Muscle of leg (tissue), 11 donors: Measurements from ENCODE around the gene TTC28. TPM values are rescaled to one million over a fixed set of nuclear protein-coding genes. Genes with fewer than 3 reads are reported as not detected.

ENCODE experiments used
- DNase-seq: peaks from one replicate; pipeline ENCODE4 v3.0.0; 2013
- H3K27ac ChIP-seq: one replicate; pipeline ENCODE4 v1.5.1; 2013; ENCODE audit warnings: mild to moderate bottlenecking, low read length, control low read depth
- H3K27me3 ChIP-seq: one replicate; pipeline ENCODE4 v1.6.1; 2013; ENCODE audit warnings: low read length; ENCODE audit not compliant: control insufficient read depth, insufficient read depth
- H3K36me3 ChIP-seq: one replicate; pipeline ENCODE4 v1.6.1; 2013; ENCODE audit warnings: low read length; ENCODE audit not compliant: control insufficient read depth, insufficient read depth
- H3K4me1 ChIP-seq: one replicate; pipeline ENCODE4 v1.6.1; 2013; ENCODE audit warnings: low read length; ENCODE audit not compliant: control insufficient read depth, insufficient read depth
- H3K4me3 ChIP-seq: one replicate; pipeline ENCODE4 v1.5.1; 2013; ENCODE audit warnings: low read length, control low read depth
- H3K9me3 ChIP-seq: replicated peaks from 2 replicates; pipeline ENCODE4 v1.6.1; 2013; ENCODE audit warnings: low read depth, low read length; ENCODE audit not compliant: control insufficient read depth
- WGBS: methylation state at CpG from one replicate; pipeline ENCODE4 v1.1.5; 2013; ENCODE audit warnings: missing lambda C conversion rate; ENCODE audit not compliant: insufficient coverage; 5-methylcytosine and 5-hydroxymethylcytosine counted together
- polyA plus RNA-seq, 8 donors: library from polyadenylated mRNA; unstranded; fragments of 120-200 nt; gene quantifications; one replicate each; pipeline versions ENCODE4 v1.2.1 to v1.2.3, GENCODE V29; 2013; ENCODE audit warnings: inconsistent platforms in 1 of 8, low replicate concordance in 1 of 8; ENCODE audit not compliant: insufficient read length in 8 of 8, insufficient read depth in 1 of 8
- total RNA-seq: library from RNA; stranded (reverse); fragments of 120-200 nt; gene quantifications from one replicate; pipeline ENCODE4 v1.2.4, GENCODE V29; 2013

The TTC28 gene
- total and polyA plus RNA-seq, 9 donors: 17.9 to 31.8 (median 24.9) TPM

- H3K27ac ChIP-seq: no peak overlapping the region
Observed at GRCh38 chr22:28402539-28402938, 277.1 kb downstream of the TTC28 start.

GRCh38 chr22:28402060-28402459 is 277.6 kb downstream of the TTC28 start:
- no CpG with 5 or more reads among the region's 2 CpGs for WGBS
- H3K4me3 ChIP-seq: no peak overlapping the region
- DNase-seq: no peak
- no peak overlapping the region for H3K27ac ChIP-seq
- no peaks in the 10 kb centered on the region for H3K36me3 ChIP-seq
- no peaks in the 10 kb centered on the region for H3K27me3 ChIP-seq
- no peaks in the 10 kb centered on the region for H3K9me3 ChIP-seq
- peaks cover 2% of the 10 kb centered on the region for H3K4me1 ChIP-seq

More at GRCh38 chr22:28402539-28402938, 277.1 kb downstream of the TTC28 start:
- WGBS: no CpG with 5 or more reads among the region's 5 CpGs
- H3K4me1 ChIP-seq: peaks cover 2% of the 10 kb centered on the region
- H3K27me3 ChIP-seq: no peaks in the 10 kb centered on the region
- no peaks in the 10 kb centered on the region for H3K36me3 ChIP-seq
- H3K4me3 ChIP-seq: no peak overlapping the region
- no peaks in the 10 kb centered on the region for H3K9me3 ChIP-seq
- DNase-seq: no peak

GRCh38 chr22:28398981-28399380 is 280.7 kb downstream of the TTC28 start:
- peaks cover 5% of the 10 kb centered on the region for H3K4me1 ChIP-seq
- H3K4me3 ChIP-seq: no peak overlapping the region
- no peak for DNase-seq
- H3K9me3 ChIP-seq: no peaks in the 10 kb centered on the region
- H3K27me3 ChIP-seq: no peaks in the 10 kb centered on the region
- no peaks in the 10 kb centered on the region for H3K36me3 ChIP-seq
- H3K27ac ChIP-seq: no peak overlapping the region
- WGBS: no CpG with 5 or more reads among the region's 1 CpG

GRCh38 chr22:28398355-28398754 is 281.3 kb downstream of the TTC28 start:
- H3K36me3 ChIP-seq: no peaks in the 10 kb centered on the region
- DNase-seq: no peak
- H3K27me3 ChIP-seq: no peaks in the 10 kb centered on the region
- H3K4me3 ChIP-seq: no peak overlapping the region
- no peak overlapping the region for H3K27ac ChIP-seq
- peaks cover 6% of the 10 kb centered on the region for H3K4me1 ChIP-seq
- H3K9me3 ChIP-seq: no peaks in the 10 kb centered on the region

GRCh38 chr22:28397306-28397705 is 282.3 kb downstream of the TTC28 start:
- peaks cover 6% of the 10 kb centered on the region for H3K4me1 ChIP-seq
- WGBS: no CpG with 5 or more reads among the region's 4 CpGs
- H3K27me3 ChIP-seq: no peaks in the 10 kb centered on the region
- no peaks in the 10 kb centered on the region for H3K36me3 ChIP-seq
- DNase-seq: no peak
- no peak overlapping the region for H3K27ac ChIP-seq
- no peak overlapping the region for H3K4me3 ChIP-seq
- no peaks in the 10 kb centered on the region for H3K9me3 ChIP-seq

GRCh38 chr22:28395920-28396753 is 283.5 kb downstream of the TTC28 start:
- Histone ChIP-seq H3K4me3 (no peak overlapping the region), H3K27me3 (no peaks in the 10 kb centered on the region), H3K27ac (no peak overlapping the region), H3K9me3 (no peaks in the 10 kb centered on the region), H3K4me1 (peaks cover 6% of the 10 kb centered on the region), H3K36me3 (no peaks in the 10 kb centered on the region)
- 50% methylated on average over 2 of the region's 2 CpGs for WGBS
- no peak for DNase-seq

GRCh38 chr22:28395520-28395919 is 284.1 kb downstream of the TTC28 start:
- Histone ChIP-seq H3K9me3 (no peaks in the 10 kb centered on the region), H3K4me3 (no peak overlapping the region), H3K36me3 (no peaks in the 10 kb centered on the region), H3K4me1 (peaks cover 6% of the 10 kb centered on the region), H3K27me3 (no peaks in the 10 kb centered on the region), H3K27ac (no peak overlapping the region)
- DNase-seq: no peak
- WGBS: no CpG with 5 or more reads among the region's 4 CpGs

GRCh38 chr22:28394513-28395110 is 285.0 kb downstream of the TTC28 start:
- Histone ChIP-seq H3K4me1 (peaks cover 6% of the 10 kb centered on the region), H3K27me3 (no peaks in the 10 kb centered on the region), H3K27ac (no peak overlapping the region), H3K4me3 (no peak overlapping the region), H3K36me3 (no peaks in the 10 kb centered on the region), H3K9me3 (no peaks in the 10 kb centered on the region)
- no CpG with 5 or more reads among the region's 2 CpGs for WGBS
- DNase-seq: peak; percentile 83

GRCh38 chr22:28381429-28382167 is 298.0 kb downstream of the TTC28 start:
- H3K36me3 ChIP-seq: no peaks in the 10 kb centered on the region
- H3K27ac ChIP-seq: no peak overlapping the region
- WGBS: no CpG with 5 or more reads among the region's 3 CpGs
- H3K4me3 ChIP-seq: no peak overlapping the region
- H3K9me3 ChIP-seq: no peaks in the 10 kb centered on the region
- no peak for DNase-seq
- H3K4me1 ChIP-seq: no peaks in the 10 kb centered on the region
- H3K27me3 ChIP-seq: no peaks in the 10 kb centered on the region

GRCh38 chr22:28379951-28380350 is 299.7 kb downstream of the TTC28 start:
- no CpG with 5 or more reads among the region's 4 CpGs for WGBS
- H3K4me3 ChIP-seq: no peak overlapping the region
- H3K36me3 ChIP-seq: no peaks in the 10 kb centered on the region
- no peaks in the 10 kb centered on the region for H3K9me3 ChIP-seq
- no peak for DNase-seq
- no peaks in the 10 kb centered on the region for H3K4me1 ChIP-seq
- H3K27ac ChIP-seq: no peak overlapping the region
- H3K27me3 ChIP-seq: no peaks in the 10 kb centered on the region
